ENCODE results near the gene TSPAN18.

The TSPAN18 gene

GRCh38 chr11:44759743-44760476 lies 33.1 kb downstream of the TSPAN18 start:
- H3K4me2 ChIP-seq (ENCODE audit: low read length) = no peak overlapping the region
- H3F3A ChIP-seq (ENCODE audit: control insufficient read depth, insufficient read depth) = no peaks in the 10 kb centered on the region
- no peaks in the 10 kb centered on the region for H3K9me2 ChIP-seq (replicated peaks; ENCODE audit: control insufficient read depth, low read length)
- H3K4me3 ChIP-seq (ENCODE audit: low read length) = no peak overlapping the region
- TF ChIP-seq CTCF (IDR thresholded peaks at IDR 0.05; ENCODE audit: low read depth, low read length, poor library complexity, severe bottlenecking) (no peak), EZH2phosphoT487 (IDR thresholded peaks at IDR 0.05; ENCODE audit: borderline replicate concordance, low read length) (no peak)
- H3K27me3 ChIP-seq (ENCODE audit: control insufficient read depth, low read length) = peaks cover 6% of the 10 kb centered on the region
- peaks cover 4% of the 10 kb centered on the region; the same call in 1 of the 2 replicates for H3K9me3 ChIP-seq (ENCODE audit: control insufficient read depth, insufficient read depth, low read length)
- no peak overlapping the region for H3K27ac ChIP-seq (ENCODE audit: low read depth, low read length)
- no peaks in the 10 kb centered on the region for H3K4me1 ChIP-seq (ENCODE audit: control insufficient read depth, low read length)
- H3K79me2 ChIP-seq (ENCODE audit: control insufficient read depth, low read length) = no peaks in the 10 kb centered on the region
- H3K36me3 ChIP-seq (ENCODE audit: control insufficient read depth, low read length) = no peaks in the 10 kb centered on the region
- no peaks in the 10 kb centered on the region for H4K20me1 ChIP-seq (ENCODE audit: control insufficient read depth, insufficient read depth, low read depth, low read length)

- no peaks in the 10 kb centered on the region for H3K9me2 ChIP-seq (replicated peaks; ENCODE audit: control insufficient read depth, low read length)
- H3K4me1 ChIP-seq (ENCODE audit: control insufficient read depth, low read length) = no peaks in the 10 kb centered on the region
- no peaks in the 10 kb centered on the region for H4K20me1 ChIP-seq (ENCODE audit: control insufficient read depth, insufficient read depth, low read depth, low read length)
- H3K27ac ChIP-seq (ENCODE audit: low read depth, low read length) = no peak overlapping the region
- H3K79me2 ChIP-seq (ENCODE audit: control insufficient read depth, low read length) = no peaks in the 10 kb centered on the region
- no peaks in the 10 kb centered on the region for H3K36me3 ChIP-seq (ENCODE audit: control insufficient read depth, low read length)
- no peak for TF ChIP-seq CTCF (IDR thresholded peaks at IDR 0.05; ENCODE audit: low read depth, low read length, poor library complexity, severe bottlenecking)
- no peak for TF ChIP-seq EZH2phosphoT487 (IDR thresholded peaks at IDR 0.05; ENCODE audit: borderline replicate concordance, low read length)
- no peaks in the 10 kb centered on the region for H3F3A ChIP-seq (ENCODE audit: control insufficient read depth, insufficient read depth)
- H3K9me3 ChIP-seq (ENCODE audit: control insufficient read depth, insufficient read depth, low read length) = peaks cover 4% of the 10 kb centered on the region; the same call in 1 of the 2 replicates
- no peak overlapping the region for H3K4me2 ChIP-seq (ENCODE audit: low read length)
- H3K4me3 ChIP-seq (ENCODE audit: low read length) = no peak overlapping the region
- peaks cover 6% of the 10 kb centered on the region for H3K27me3 ChIP-seq (ENCODE audit: control insufficient read depth, low read length)
These were observed 33.7 kb downstream of the TSPAN18 start for GRCh38 chr11:44760477-44760872.

- H3K9me3 ChIP-seq (ENCODE audit: control insufficient read depth, insufficient read depth, low read length) = peaks cover 4% of the 10 kb centered on the region; the same call in 1 of the 2 replicates
- no peak overlapping the region for H3K4me2 ChIP-seq (ENCODE audit: low read length)
- peaks cover 6% of the 10 kb centered on the region for H3K27me3 ChIP-seq (ENCODE audit: control insufficient read depth, low read length)
- H3K36me3 ChIP-seq (ENCODE audit: control insufficient read depth, low read length) = no peaks in the 10 kb centered on the region
- H3K27ac ChIP-seq (ENCODE audit: low read depth, low read length) = no peak overlapping the region
- no peak overlapping the region for H3K4me3 ChIP-seq (ENCODE audit: low read length)
- H3K79me2 ChIP-seq (ENCODE audit: control insufficient read depth, low read length) = no peaks in the 10 kb centered on the region
- no peaks in the 10 kb centered on the region for H3K4me1 ChIP-seq (ENCODE audit: control insufficient read depth, low read length)
- no peaks in the 10 kb centered on the region for H3F3A ChIP-seq (ENCODE audit: control insufficient read depth, insufficient read depth)
- no peak for TF ChIP-seq EZH2phosphoT487 (IDR thresholded peaks at IDR 0.05; ENCODE audit: borderline replicate concordance, low read length)
- TF ChIP-seq CTCF (IDR thresholded peaks at IDR 0.05; ENCODE audit: low read depth, low read length, poor library complexity, severe bottlenecking) = no peak
- no peaks in the 10 kb centered on the region for H4K20me1 ChIP-seq (ENCODE audit: control insufficient read depth, insufficient read depth, low read depth, low read length)
- H3K9me2 ChIP-seq (replicated peaks; ENCODE audit: control insufficient read depth, low read length) = no peaks in the 10 kb centered on the region
These were observed 34.3 kb downstream of the TSPAN18 start for GRCh38 chr11:44760917-44761550.

All from DOHH2 (cell line).